Neural cell (in vitro differentiated cells): ENCODE measurements around the gene NFIA.

Experiments
- EP300 ChIP-seq: fragments of 450-650 bp; conservative IDR thresholded peaks from 2 replicates; pipeline ENCODE4 v1.6.1; 2014; ENCODE audit warnings: antibody characterized with exemption, mild to moderate bottlenecking, moderate library complexity; ENCODE audit not compliant: poor library complexity, severe bottlenecking
- EZH2 ChIP-seq: fragments of 200-600, 300-800 bp; shearing (Covaris generic), sonication (generic); IDR thresholded peaks from 2 replicates; pipeline ENCODE4 v1.6.1; 2014; ENCODE audit warnings: antibody characterized with exemption, low read length, borderline replicate concordance, mild to moderate bottlenecking; ENCODE audit not compliant: insufficient read depth, poor library complexity, severe bottlenecking
- MXI1 ChIP-seq: fragments of 450-650 bp; conservative IDR thresholded peaks from 2 replicates; pipeline ENCODE4 v1.6.1; 2014; ENCODE audit warnings: antibody characterized with exemption, mild to moderate bottlenecking; ENCODE audit not compliant: poor library complexity, severe bottlenecking
- POLR2AphosphoS5 ChIP-seq: IDR thresholded peaks from 2 replicates; pipeline ENCODE4 v1.6.1; 2012
- RAD21 ChIP-seq: fragments of 450-650 bp; conservative IDR thresholded peaks from 2 replicates; pipeline ENCODE4 v1.6.1; 2014; ENCODE audit warnings: antibody characterized with exemption, mild to moderate bottlenecking, moderate library complexity
- SMC3 ChIP-seq: fragments of 450-650 bp; conservative IDR thresholded peaks from 2 replicates; pipeline ENCODE4 v1.6.1; 2014; ENCODE audit warnings: antibody characterized with exemption, mild to moderate bottlenecking, moderate library complexity; ENCODE audit not compliant: poor library complexity
- TAF1 ChIP-seq: IDR thresholded peaks from 2 replicates; pipeline ENCODE4 v1.6.1; 2012; ENCODE audit warnings: low read depth
- TF ChIP-seq, protein P1 (sequence below): fragments of 450-650 bp; IDR thresholded peaks from 2 replicates; pipeline ENCODE4 v1.5.1; 2014; ENCODE audit warnings: antibody characterized with exemption, mild to moderate bottlenecking, moderate library complexity; ENCODE audit not compliant: poor library complexity, severe bottlenecking
- TF ChIP-seq, protein P2 (sequence below): IDR thresholded peaks from 2 replicates; pipeline ENCODE4 v1.6.1; 2012; ENCODE audit warnings: borderline replicate concordance

DNA sequence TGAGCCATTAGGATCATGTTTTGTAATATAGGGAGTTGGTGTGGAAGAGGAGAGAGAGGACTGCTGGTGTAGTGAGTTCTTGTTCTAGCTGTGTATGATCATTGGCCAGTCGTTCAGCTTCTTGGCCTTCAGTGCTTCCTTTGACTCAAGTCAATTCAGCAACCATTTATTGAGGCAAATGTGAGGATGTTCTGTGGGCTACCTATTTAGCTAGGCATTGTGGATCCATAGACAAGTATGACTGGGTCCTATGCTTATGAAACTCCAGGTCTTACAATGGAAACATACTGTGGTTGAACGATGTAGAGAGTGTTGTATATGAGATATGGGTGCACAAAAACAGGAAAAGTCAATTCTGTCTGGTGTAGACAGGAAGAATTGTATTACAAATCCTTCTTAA is 41.7 kb downstream of the NFIA start:
- TF ChIP-seq RAD21 (no peak), TAF1 (no peak), POLR2AphosphoS5 (no peak), EZH2 (no peak), EP300 (no peak), MXI1 (no peak), SMC3 (no peak)
- TF ChIP-seq, protein P1, sequence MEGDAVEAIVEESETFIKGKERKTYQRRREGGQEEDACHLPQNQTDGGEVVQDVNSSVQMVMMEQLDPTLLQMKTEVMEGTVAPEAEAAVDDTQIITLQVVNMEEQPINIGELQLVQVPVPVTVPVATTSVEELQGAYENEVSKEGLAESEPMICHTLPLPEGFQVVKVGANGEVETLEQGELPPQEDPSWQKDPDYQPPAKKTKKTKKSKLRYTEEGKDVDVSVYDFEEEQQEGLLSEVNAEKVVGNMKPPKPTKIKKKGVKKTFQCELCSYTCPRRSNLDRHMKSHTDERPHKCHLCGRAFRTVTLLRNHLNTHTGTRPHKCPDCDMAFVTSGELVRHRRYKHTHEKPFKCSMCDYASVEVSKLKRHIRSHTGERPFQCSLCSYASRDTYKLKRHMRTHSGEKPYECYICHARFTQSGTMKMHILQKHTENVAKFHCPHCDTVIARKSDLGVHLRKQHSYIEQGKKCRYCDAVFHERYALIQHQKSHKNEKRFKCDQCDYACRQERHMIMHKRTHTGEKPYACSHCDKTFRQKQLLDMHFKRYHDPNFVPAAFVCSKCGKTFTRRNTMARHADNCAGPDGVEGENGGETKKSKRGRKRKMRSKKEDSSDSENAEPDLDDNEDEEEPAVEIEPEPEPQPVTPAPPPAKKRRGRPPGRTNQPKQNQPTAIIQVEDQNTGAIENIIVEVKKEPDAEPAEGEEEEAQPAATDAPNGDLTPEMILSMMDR, result no peak
- TF ChIP-seq, protein P2, sequence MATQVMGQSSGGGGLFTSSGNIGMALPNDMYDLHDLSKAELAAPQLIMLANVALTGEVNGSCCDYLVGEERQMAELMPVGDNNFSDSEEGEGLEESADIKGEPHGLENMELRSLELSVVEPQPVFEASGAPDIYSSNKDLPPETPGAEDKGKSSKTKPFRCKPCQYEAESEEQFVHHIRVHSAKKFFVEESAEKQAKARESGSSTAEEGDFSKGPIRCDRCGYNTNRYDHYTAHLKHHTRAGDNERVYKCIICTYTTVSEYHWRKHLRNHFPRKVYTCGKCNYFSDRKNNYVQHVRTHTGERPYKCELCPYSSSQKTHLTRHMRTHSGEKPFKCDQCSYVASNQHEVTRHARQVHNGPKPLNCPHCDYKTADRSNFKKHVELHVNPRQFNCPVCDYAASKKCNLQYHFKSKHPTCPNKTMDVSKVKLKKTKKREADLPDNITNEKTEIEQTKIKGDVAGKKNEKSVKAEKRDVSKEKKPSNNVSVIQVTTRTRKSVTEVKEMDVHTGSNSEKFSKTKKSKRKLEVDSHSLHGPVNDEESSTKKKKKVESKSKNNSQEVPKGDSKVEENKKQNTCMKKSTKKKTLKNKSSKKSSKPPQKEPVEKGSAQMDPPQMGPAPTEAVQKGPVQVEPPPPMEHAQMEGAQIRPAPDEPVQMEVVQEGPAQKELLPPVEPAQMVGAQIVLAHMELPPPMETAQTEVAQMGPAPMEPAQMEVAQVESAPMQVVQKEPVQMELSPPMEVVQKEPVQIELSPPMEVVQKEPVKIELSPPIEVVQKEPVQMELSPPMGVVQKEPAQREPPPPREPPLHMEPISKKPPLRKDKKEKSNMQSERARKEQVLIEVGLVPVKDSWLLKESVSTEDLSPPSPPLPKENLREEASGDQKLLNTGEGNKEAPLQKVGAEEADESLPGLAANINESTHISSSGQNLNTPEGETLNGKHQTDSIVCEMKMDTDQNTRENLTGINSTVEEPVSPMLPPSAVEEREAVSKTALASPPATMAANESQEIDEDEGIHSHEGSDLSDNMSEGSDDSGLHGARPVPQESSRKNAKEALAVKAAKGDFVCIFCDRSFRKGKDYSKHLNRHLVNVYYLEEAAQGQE, result no peak
